Measurements from ENCODE around the gene ASB15.

GRCh38 chr7:123569352-123570010, 32.1 kb upstream of the ASB15 start:
- TF ChIP-seq, protein P1, sequence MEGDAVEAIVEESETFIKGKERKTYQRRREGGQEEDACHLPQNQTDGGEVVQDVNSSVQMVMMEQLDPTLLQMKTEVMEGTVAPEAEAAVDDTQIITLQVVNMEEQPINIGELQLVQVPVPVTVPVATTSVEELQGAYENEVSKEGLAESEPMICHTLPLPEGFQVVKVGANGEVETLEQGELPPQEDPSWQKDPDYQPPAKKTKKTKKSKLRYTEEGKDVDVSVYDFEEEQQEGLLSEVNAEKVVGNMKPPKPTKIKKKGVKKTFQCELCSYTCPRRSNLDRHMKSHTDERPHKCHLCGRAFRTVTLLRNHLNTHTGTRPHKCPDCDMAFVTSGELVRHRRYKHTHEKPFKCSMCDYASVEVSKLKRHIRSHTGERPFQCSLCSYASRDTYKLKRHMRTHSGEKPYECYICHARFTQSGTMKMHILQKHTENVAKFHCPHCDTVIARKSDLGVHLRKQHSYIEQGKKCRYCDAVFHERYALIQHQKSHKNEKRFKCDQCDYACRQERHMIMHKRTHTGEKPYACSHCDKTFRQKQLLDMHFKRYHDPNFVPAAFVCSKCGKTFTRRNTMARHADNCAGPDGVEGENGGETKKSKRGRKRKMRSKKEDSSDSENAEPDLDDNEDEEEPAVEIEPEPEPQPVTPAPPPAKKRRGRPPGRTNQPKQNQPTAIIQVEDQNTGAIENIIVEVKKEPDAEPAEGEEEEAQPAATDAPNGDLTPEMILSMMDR (IDR thresholded peaks at IDR 0.05; ENCODE audit: control extremely low read depth in 1 of 3, insufficient read depth in 1 of 3, low read depth in 1 of 3, low read length in 3 of 3), result no peak
- no peak for TF ChIP-seq RBBP5 (IDR thresholded peaks at IDR 0.05; ENCODE audit: borderline replicate concordance, low read depth, low read length)
- TF ChIP-seq SUZ12 (IDR thresholded peaks at IDR 0.05; ENCODE audit: low read length), result no peak
